H1 (cell line): Measurements from ENCODE around the gene RNASEH2C. TPM values are rescaled to one million over a fixed set of nuclear protein-coding genes. Genes with fewer than 3 reads are reported as not detected.
"Not testable (repeated sequence)": the region's sequence is repeated elsewhere in the genome, so short reads cannot be mapped to it uniquely, and the experiment has no call there.

ENCODE experiments used
- CTCF ChIA-PET: fragments of 300-600 bp; sonication (Branson Sonifier 250); formaldehyde crosslinking; loops from one replicate; lab custom pipeline; 2021; ENCODE audit not compliant: partially characterized antibody; lab: Charles Lee
- POLR2A ChIA-PET: fragments of 300-600 bp; sonication (Branson Sonifier 250); formaldehyde crosslinking; loops from one replicate; lab custom pipeline; 2021; ENCODE audit warnings: inconsistent platforms; ENCODE audit not compliant: partially characterized antibody; lab: Charles Lee
- DNase-seq, 2 experiments: peaks; one replicate each; pipeline versions ENCODE4 v3.0.0 to v3.0.0-alpha.2; 2010 to 2022; ENCODE audit warnings: low spot score in 2 of 2, low read depth in 1 of 2, mixed read lengths in 1 of 2
- FAIRE-seq: peaks from 2 replicates; lab custom pipeline; 2011; peaks lifted over from hg19 to GRCh38; lab: Jason Lieb, UNC
- H2AFZ ChIP-seq: 2 replicates; pipeline ENCODE4 v1.8.1; 2012; ENCODE audit warnings: low read length, inconsistent platforms
- H2AK5ac ChIP-seq: 2 replicates; pipeline ENCODE4 v1.6.1; 2013; ENCODE audit warnings: low read depth, low read length
- H2BK120ac ChIP-seq: replicated peaks from 2 replicates; pipeline ENCODE3; 2013; ENCODE audit warnings: low read depth, low read length, inconsistent platforms
- H2BK12ac ChIP-seq: 2 replicates; pipeline ENCODE4 v1.6.1; 2013; ENCODE audit warnings: low read depth, low read length
- H2BK15ac ChIP-seq: 2 replicates; pipeline ENCODE4 v1.6.1; 2013; ENCODE audit warnings: low read length
- H2BK20ac ChIP-seq: 2 replicates; pipeline ENCODE4 v1.6.1; 2013; ENCODE audit warnings: low read length
- H2BK5ac ChIP-seq: 2 replicates; pipeline ENCODE4 v1.6.1; 2013; ENCODE audit warnings: low read depth, low read length
- H3K14ac ChIP-seq: 2 replicates; pipeline ENCODE4 v1.6.1; 2013; ENCODE audit warnings: inconsistent platforms; ENCODE audit not compliant: insufficient read length
- H3K18ac ChIP-seq: 2 replicates; pipeline ENCODE4 v1.6.1; 2013; ENCODE audit warnings: low read length; ENCODE audit errors: extremely low read depth
- H3K23ac ChIP-seq: 2 replicates; pipeline ENCODE4 v1.6.1; 2013; ENCODE audit warnings: inconsistent platforms; ENCODE audit not compliant: insufficient read length
- H3K23me2 ChIP-seq: 2 replicates; pipeline ENCODE4 v1.6.1; 2013; ENCODE audit warnings: low read depth, low read length
- H3K27ac ChIP-seq: 2 replicates; pipeline ENCODE4 v1.6.1; 2011; ENCODE audit warnings: low read depth, low read length, inconsistent platforms
- H3K27me3 ChIP-seq, 4 experiments: replicated peaks in 1 of 4; 1 replicate in 1 of 4; 2 replicates in 3 of 4; pipeline versions ENCODE4 v1.6.1 to v1.8.1; 2011 to 2013; ENCODE audit warnings: low read length in 3 of 4, mild to moderate bottlenecking in 3 of 4, inconsistent platforms in 2 of 4, mixed read lengths in 2 of 4, moderate library complexity in 1 of 4; ENCODE audit not compliant: control insufficient read depth in 3 of 4, insufficient read depth in 3 of 4; ENCODE audit errors: extremely low read depth in 1 of 4
- H3K36me3 ChIP-seq, 4 experiments: 2 replicates each; pipeline versions ENCODE4 v1.6.1 to v1.8.1; 2011 to 2013; ENCODE audit warnings: mild to moderate bottlenecking in 4 of 4, low read length in 3 of 4, moderate library complexity in 2 of 4, control low read depth in 1 of 4, inconsistent platforms in 1 of 4; ENCODE audit not compliant: insufficient read depth in 4 of 4, control insufficient read depth in 2 of 4
- H3K4ac ChIP-seq: replicated peaks from 2 replicates; pipeline ENCODE3; 2013; ENCODE audit warnings: low read length, low read depth, mixed read lengths, inconsistent platforms; ENCODE audit not compliant: insufficient read length
- H3K4me1 ChIP-seq, 4 experiments: replicated peaks in 1 of 4; 1 replicate in 1 of 4; 2 replicates in 3 of 4; pipeline versions ENCODE4 v1.6.1 to v1.8.1; 2011 to 2013; ENCODE audit warnings: low read length in 3 of 4, inconsistent platforms in 2 of 4, mixed read lengths in 1 of 4; ENCODE audit not compliant: insufficient read depth in 4 of 4, control insufficient read depth in 3 of 4
- H3K4me2 ChIP-seq, 2 experiments: 2 replicates each; pipeline versions ENCODE4 v1.6.1 to v1.8.1; 2011 to 2013; ENCODE audit warnings: low read depth in 2 of 2, low read length in 2 of 2, control low read depth in 1 of 2, inconsistent platforms in 1 of 2, mild to moderate bottlenecking in 1 of 2; ENCODE audit not compliant: insufficient read depth in 1 of 2
- H3K4me3 ChIP-seq, 4 experiments: fragments of 200-600, 300-600 bp in 1 of 4; sonication (generic), shearing (Covaris generic), sonication (Bioruptor Twin) in 1 of 4; 2 replicates each; pipeline versions ENCODE4 v1.5.1 to v1.8.1; 2011 to 2016; ENCODE audit warnings: low read length in 4 of 4, low read depth in 3 of 4, control low read depth in 2 of 4, inconsistent platforms in 2 of 4, mild to moderate bottlenecking in 2 of 4, mixed read lengths in 1 of 4, moderate library complexity in 1 of 4; ENCODE audit not compliant: insufficient read depth in 2 of 4; ENCODE audit errors: extremely low read depth in 1 of 4
- H3K56ac ChIP-seq: replicated peaks from 2 replicates; pipeline ENCODE3; 2013; ENCODE audit warnings: low read depth, mild to moderate bottlenecking, mixed read lengths, low read length, inconsistent platforms; ENCODE audit not compliant: insufficient read length
- H3K79me1 ChIP-seq: 2 replicates; pipeline ENCODE4 v1.6.1; 2013; ENCODE audit warnings: low read depth, low read length, control low read depth
- H3K79me2 ChIP-seq, 2 experiments: 2 replicates each; pipeline versions ENCODE4 v1.6.1 to v1.8.1; 2012 to 2013; ENCODE audit warnings: low read length in 2 of 2, mild to moderate bottlenecking in 2 of 2, inconsistent platforms in 1 of 2; ENCODE audit not compliant: insufficient read depth in 2 of 2, control insufficient read depth in 1 of 2
- H3K9ac ChIP-seq, 4 experiments: replicated peaks in 1 of 4; 1 replicate in 1 of 4; 2 replicates in 3 of 4; pipeline versions ENCODE4 v1.6.1 to v1.8.1; 2011 to 2013; ENCODE audit warnings: low read depth in 3 of 4, low read length in 3 of 4, control low read depth in 2 of 4, mild to moderate bottlenecking in 2 of 4, moderate library complexity in 2 of 4, inconsistent platforms in 1 of 4; ENCODE audit errors: extremely low read depth in 1 of 4
- H3K9me3 ChIP-seq, 2 experiments: 2 replicates each; pipeline versions ENCODE4 v1.6.1 to v1.8.1; 2012 to 2013; ENCODE audit warnings: mild to moderate bottlenecking in 2 of 2, moderate library complexity in 2 of 2, control low read depth in 1 of 2, inconsistent platforms in 1 of 2, low read depth in 1 of 2, low read length in 1 of 2, mixed read lengths in 1 of 2; ENCODE audit not compliant: insufficient read depth in 2 of 2
- H4K20me1 ChIP-seq, 2 experiments: replicated peaks in 1 of 2; 2 replicates each; pipeline versions ENCODE3 to v1.8.1; 2011 to 2013; ENCODE audit warnings: inconsistent platforms in 2 of 2, low read length in 2 of 2, mild to moderate bottlenecking in 1 of 2; ENCODE audit not compliant: insufficient read depth in 2 of 2, control insufficient read depth in 1 of 2
- H4K5ac ChIP-seq: 2 replicates; pipeline ENCODE4 v1.6.1; 2013; ENCODE audit warnings: low read length, low read depth, mixed read lengths, inconsistent platforms; ENCODE audit not compliant: insufficient read length
- H4K8ac ChIP-seq: 2 replicates; pipeline ENCODE4 v1.8.0; 2013; ENCODE audit warnings: mild to moderate bottlenecking, moderate library complexity, low read length, inconsistent platforms; ENCODE audit not compliant: insufficient read depth; ENCODE audit errors: extremely low read depth
- H4K91ac ChIP-seq: replicated peaks from 2 replicates; pipeline ENCODE3; 2013; ENCODE audit warnings: low read length, mixed read lengths, inconsistent platforms; ENCODE audit not compliant: insufficient read length
- WGBS, 2 experiments: shearing (Covaris generic) in 1 of 2; methylation state at CpG; one replicate each; pipeline versions ENCODE4 v1.1.6 to v1.1.7; 2013 to 2015; ENCODE audit warnings: low lambda C conversion rate in 2 of 2, mixed read lengths in 2 of 2, inconsistent platforms in 1 of 2, low coverage in 1 of 2, missing lambda C conversion rate in 1 of 2; ENCODE audit not compliant: insufficient replicate concordance in 2 of 2, insufficient coverage in 1 of 2, insufficient read length in 1 of 2; ENCODE audit errors: extremely low coverage in 1 of 2, missing lambda C conversion rate in 1 of 2; 5-methylcytosine and 5-hydroxymethylcytosine counted together
- polyA plus RNA-seq, 7 experiments: library from polyadenylated mRNA; depleted of rRNA in 3 of 7; stranded (reverse) in 5 of 7; unstranded in 2 of 7; fragments of >200 nt in 5 of 7; fragments of 200-250 nt in 2 of 7; gene quantifications; 1 replicate in 5 of 7; 2 replicates in 1 of 7; 4 replicates in 1 of 7; pipeline versions ENCODE4 v1.2.1 to v1.2.3, GENCODE V29; 2011 to 2013; ENCODE audit warnings: missing spikeins in 2 of 7, mixed read lengths in 2 of 7
- total RNA-seq: library from RNA; stranded (reverse); fragmentation: NEBNext Ultra II Directional; extraction: Animal tissue kit (Norgen Biotek cat#: 25700); gene quantifications from 2 replicates; pipeline ENCODE4 v1.2.1, GENCODE V29; 2021

The RNASEH2C gene
- total and polyA plus RNA-seq, 2 of the 8 experiments (the other 6 are each of a cell fraction or from before 2014, with no cell fraction given) = 40.2 to 60.3 TPM

DNA sequence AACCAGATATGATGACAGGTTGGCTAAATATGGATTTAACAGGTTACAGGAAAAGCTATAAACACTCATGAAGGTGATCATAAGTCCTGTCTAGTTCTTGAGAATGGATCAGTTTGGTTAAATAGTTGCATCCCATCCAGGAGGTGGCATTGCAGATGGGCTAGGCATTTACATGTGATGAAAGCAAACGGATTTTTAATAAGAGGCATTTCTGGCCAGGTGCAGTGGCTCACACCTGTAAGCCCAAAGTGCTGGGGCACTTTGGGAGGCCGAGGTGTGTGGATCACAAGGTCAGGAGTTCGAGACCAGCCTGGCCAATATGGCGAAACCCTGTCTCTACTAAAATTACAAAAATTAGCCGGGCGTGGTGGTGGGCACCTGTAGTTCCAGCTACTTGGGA lies 37.1 kb downstream of the RNASEH2C start:
- H2BK120ac ChIP-seq, H3K27me3 ChIP-seq, H3K4me1 ChIP-seq, H3K18ac ChIP-seq, H3K23me2 ChIP-seq, FAIRE-seq, CTCF ChIA-PET, POLR2A ChIA-PET, H4K20me1 ChIP-seq, H3K36me3 ChIP-seq, H3K56ac ChIP-seq, DNase-seq, H2BK5ac ChIP-seq, H3K27ac ChIP-seq, H2AK5ac ChIP-seq, H4K5ac ChIP-seq, H3K9ac ChIP-seq, H3K9me3 ChIP-seq, H4K8ac ChIP-seq, H3K4me3 ChIP-seq, H3K4ac ChIP-seq, H3K14ac ChIP-seq, H3K23ac ChIP-seq, H2AFZ ChIP-seq, H3K4me2 ChIP-seq, H2BK12ac ChIP-seq, H3K79me2 ChIP-seq, H2BK15ac ChIP-seq, H4K91ac ChIP-seq, H2BK20ac ChIP-seq, H3K79me1 ChIP-seq: not testable (repeated sequence)
- 88% methylated on average over 6 of the region's 6 CpGs; no CpG with 5 or more reads in 1 of the 2 experiments for WGBS, 2 experiments
